Effector memory CD4-positive, alpha-beta T cell (primary cell): Measurements from ENCODE around the gene RNF145.

Source experiments
- DNase-seq, 3 donors: peaks; one replicate each; pipeline ENCODE4 v3.0.0-alpha.2; 2020
- H3K27ac ChIP-seq: 2 replicates; pipeline ENCODE4 v1.7.0; 2013; ENCODE audit warnings: mild to moderate bottlenecking, low read length, moderate library complexity; ENCODE audit not compliant: insufficient read depth, poor library complexity, severe bottlenecking
- H3K27me3 ChIP-seq: replicated peaks from 2 replicates; pipeline ENCODE4 v1.7.0; 2013; ENCODE audit warnings: mild to moderate bottlenecking, low read length; ENCODE audit not compliant: insufficient read depth, control insufficient read depth, poor library complexity, severe bottlenecking
- H3K36me3 ChIP-seq: 2 replicates; pipeline ENCODE4 v1.7.0; 2013; ENCODE audit warnings: mild to moderate bottlenecking, low read length, moderate library complexity; ENCODE audit not compliant: control insufficient read depth, insufficient read depth
- H3K4me1 ChIP-seq: 2 replicates; pipeline ENCODE4 v1.7.0; 2013; ENCODE audit warnings: low read length, mild to moderate bottlenecking; ENCODE audit not compliant: control insufficient read depth, insufficient read depth, poor library complexity, severe bottlenecking
- H3K4me3 ChIP-seq: 2 replicates; pipeline ENCODE4 v1.7.0; 2013; ENCODE audit warnings: low read length, low read depth, mild to moderate bottlenecking; ENCODE audit not compliant: insufficient read depth, poor library complexity, severe bottlenecking
- H3K9me3 ChIP-seq: 2 replicates; pipeline ENCODE4 v1.7.0; 2013; ENCODE audit warnings: mild to moderate bottlenecking, low read length, moderate library complexity; ENCODE audit not compliant: control insufficient read depth

The RNF145 gene

DNA sequence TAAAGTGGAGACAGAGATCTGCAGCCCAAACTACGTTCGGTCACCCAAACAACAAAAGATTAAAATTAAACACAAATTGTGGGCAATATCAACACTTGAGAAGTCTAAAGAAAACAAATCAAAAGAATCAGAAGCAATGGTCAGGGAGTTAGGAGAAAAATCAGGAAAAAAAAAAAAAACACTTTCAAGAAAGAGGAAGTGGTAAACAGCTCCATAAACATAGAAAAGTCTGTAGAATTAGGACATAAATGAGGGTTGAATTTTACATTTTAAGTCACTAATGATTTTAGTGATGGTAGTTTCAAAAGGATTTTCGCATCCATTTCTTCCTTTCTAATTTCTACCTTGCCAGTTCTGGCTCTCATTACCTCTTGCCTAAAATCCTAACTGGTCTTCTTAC, 10.1 kb downstream of the RNF145 start:
- Histone ChIP-seq H3K27ac (no peak overlapping the region), H3K9me3 (no peaks in the 10 kb centered on the region), H3K4me3 (no peak overlapping the region), H3K36me3 (peaks cover 13% of the 10 kb centered on the region), H3K4me1 (peaks cover 23% of the 10 kb centered on the region), H3K27me3 (no peaks in the 10 kb centered on the region)
- no peak for DNase-seq

DNA sequence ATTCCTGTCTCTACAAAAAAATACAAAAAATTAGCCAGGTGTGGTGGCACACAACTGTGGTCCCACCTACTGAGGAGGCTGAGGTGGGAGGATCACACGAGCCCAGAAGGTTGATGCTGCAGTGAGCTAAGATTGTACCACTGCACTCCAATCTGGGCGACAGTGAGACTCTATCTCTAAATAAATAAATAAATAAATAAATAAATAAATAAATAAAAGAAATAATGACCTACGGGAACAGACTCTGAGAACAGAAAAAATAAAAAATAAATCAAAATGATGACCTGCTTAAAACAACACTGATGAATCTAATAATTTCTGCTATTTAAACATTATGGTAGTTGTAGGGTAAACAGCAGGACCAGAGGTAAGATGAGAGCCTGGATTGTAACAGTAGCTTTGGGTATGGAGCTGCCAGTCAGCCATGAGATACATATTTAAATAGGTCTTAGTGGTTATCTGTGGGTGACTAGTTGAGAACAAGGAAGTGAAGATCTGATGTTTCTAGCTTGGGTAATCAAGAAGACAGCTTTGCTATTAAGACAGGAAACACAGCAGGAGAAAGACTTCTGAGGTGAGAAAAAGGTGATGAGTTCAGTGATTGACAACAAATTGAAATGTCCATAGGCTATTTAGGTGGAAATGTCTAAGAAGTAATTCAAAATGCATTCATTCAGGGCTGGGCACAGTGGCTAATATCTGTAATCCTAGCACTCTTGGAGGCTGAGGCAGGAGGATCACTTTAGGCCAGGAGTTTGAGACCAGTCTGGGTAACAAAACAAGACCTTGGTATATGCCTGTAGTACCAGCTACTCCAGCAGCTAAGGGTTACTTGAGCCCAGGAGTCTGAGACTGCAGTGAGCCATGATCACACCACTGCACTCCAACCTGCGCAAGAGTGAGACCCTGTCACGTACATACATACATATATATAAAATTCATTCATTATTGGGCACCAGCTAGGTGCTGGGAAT, 11.0 kb downstream of the RNF145 start:
- peaks cover 13% of the 10 kb centered on the region for H3K36me3 ChIP-seq
- H3K4me3 ChIP-seq, result no peak overlapping the region
- H3K4me1 ChIP-seq, result peaks cover 16% of the 10 kb centered on the region
- H3K27me3 ChIP-seq, result no peaks in the 10 kb centered on the region
- no peak overlapping the region for H3K27ac ChIP-seq
- no peaks in the 10 kb centered on the region for H3K9me3 ChIP-seq
- no peak for DNase-seq

GRCh38 chr5:159195775-159196174, 13.6 kb downstream of the RNF145 start:
- no peaks in the 10 kb centered on the region for H3K9me3 ChIP-seq
- no peaks in the 10 kb centered on the region for H3K27me3 ChIP-seq
- no peak overlapping the region for H3K4me3 ChIP-seq
- peaks cover 22% of the 10 kb centered on the region for H3K36me3 ChIP-seq
- DNase-seq, result no peak
- H3K27ac ChIP-seq, result no peak overlapping the region
- H3K4me1 ChIP-seq, result peaks cover 16% of the 10 kb centered on the region

DNA sequence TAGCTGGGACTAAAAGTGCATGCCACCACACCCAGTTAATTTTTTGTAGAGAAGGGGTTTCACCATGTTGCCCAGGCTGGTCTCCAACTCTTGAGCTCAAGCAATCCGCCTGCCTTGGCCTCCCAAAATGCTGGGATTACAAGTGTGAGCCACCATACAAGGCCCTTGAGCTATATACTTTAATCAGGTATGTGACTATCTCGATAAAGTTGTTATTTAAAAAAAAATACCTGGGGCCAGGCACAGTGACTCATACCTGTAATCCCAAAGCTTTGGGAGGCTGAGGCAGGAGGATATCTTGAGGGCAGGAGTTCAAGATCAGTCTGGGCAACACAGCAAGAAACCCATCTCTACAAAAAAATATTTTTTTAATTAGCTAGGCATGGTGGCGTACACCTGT, 19.2 kb downstream of the RNF145 start:
- H3K36me3 ChIP-seq, result peaks cover 17% of the 10 kb centered on the region
- DNase-seq, result no peak

DNA sequence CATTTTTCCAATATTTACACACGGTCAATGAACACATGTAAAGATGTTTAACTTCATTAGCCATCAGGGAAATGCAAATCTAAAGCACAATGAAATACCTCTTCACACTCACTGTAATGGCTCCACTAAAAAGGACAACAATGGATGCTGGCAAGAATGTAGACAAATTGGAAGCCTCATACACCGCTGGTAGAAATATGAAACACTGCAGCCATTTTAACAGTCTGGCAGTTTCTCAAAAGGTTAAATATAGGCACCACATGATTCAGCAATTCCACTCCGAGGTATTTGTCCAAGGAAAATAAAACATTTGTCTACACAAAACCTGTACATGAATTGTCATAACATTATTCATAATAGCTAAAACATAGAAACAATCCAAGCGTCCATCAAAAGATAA, 20.0 kb downstream of the RNF145 start:
- H3K9me3 ChIP-seq, result no peaks in the 10 kb centered on the region
- no peak for DNase-seq
- no peak overlapping the region for H3K27ac ChIP-seq
- H3K36me3 ChIP-seq, result peaks cover 17% of the 10 kb centered on the region
- no peaks in the 10 kb centered on the region for H3K4me1 ChIP-seq
- no peak overlapping the region for H3K4me3 ChIP-seq
- no peaks in the 10 kb centered on the region for H3K27me3 ChIP-seq

More for the DNA sequence above, 19.2 kb downstream of the RNF145 start:
- no peak overlapping the region for H3K4me3 ChIP-seq
- no peak overlapping the region for H3K27ac ChIP-seq
- no peaks in the 10 kb centered on the region for H3K4me1 ChIP-seq
- no peaks in the 10 kb centered on the region for H3K9me3 ChIP-seq
- H3K27me3 ChIP-seq, result no peaks in the 10 kb centered on the region

DNA sequence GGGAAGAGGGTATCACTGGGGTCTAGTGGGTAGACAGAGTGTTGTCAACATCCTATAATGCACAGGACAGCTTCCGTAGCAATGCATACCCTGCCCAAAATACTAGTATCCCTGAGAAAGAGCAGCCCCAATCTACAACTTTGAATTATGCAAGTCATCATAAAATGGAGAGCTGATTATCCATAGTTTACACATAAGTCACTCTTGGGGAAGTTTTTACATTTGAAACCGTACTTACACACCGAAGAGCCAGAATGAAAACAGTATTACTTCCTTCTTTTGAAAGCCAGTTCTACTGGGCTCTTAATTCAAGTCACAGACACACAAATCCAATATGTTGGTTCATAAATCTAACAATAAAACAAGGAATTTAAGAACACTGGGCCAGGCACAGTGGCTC, 21.6 kb downstream of the RNF145 start:
- no peak overlapping the region for H3K27ac ChIP-seq
- H3K36me3 ChIP-seq, result peaks cover 13% of the 10 kb centered on the region
- H3K27me3 ChIP-seq, result no peaks in the 10 kb centered on the region
- no peak for DNase-seq
- peaks cover 2% of the 10 kb centered on the region for H3K4me1 ChIP-seq
- no peak overlapping the region for H3K4me3 ChIP-seq
- no peaks in the 10 kb centered on the region for H3K9me3 ChIP-seq

DNA sequence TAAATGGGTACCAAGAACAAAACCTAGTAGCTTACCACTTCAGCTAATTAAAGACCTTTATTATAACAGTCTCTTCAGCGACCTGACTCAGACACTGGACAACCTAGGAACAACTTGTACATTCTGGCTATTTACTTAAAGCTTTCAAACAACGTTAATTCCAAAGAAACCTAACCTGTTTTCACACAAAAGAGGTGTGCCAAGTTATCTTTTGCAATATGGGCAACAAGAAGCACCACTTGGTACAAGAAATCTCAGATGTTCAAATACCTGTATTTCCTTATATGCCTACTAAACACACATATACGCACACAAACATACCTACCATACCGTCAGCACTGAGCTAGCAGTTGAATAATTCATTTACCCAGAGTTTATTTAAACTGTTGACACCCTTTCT, 23.0 kb downstream of the RNF145 start:
- no peaks in the 10 kb centered on the region for H3K9me3 ChIP-seq
- no peak for DNase-seq
- peaks cover 4% of the 10 kb centered on the region for H3K4me1 ChIP-seq
- H3K27me3 ChIP-seq, result no peaks in the 10 kb centered on the region
- H3K36me3 ChIP-seq, result peaks cover 9% of the 10 kb centered on the region
- no peak overlapping the region for H3K27ac ChIP-seq
- H3K4me3 ChIP-seq, result no peak overlapping the region

DNA sequence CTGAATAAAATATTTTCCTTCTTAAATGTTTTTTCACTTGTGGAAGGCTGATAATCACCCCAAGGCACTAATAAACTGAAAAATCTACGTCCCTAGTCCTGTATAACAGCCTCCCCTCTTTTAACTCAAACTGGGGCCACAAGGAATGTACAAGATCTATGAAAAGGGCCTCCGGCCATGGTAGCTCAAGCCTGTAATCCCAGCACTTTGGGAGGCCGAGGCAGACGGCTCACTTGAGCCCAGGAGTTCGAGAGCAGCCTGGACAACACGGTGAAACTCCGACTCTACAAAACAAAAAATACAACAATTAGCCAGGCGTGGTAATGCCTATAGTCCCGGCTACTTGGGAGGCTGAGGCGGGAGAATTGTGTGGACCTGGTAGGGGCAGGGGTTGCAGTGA, 23.6 kb downstream of the RNF145 start:
- no peak overlapping the region for H3K4me3 ChIP-seq
- no peaks in the 10 kb centered on the region for H3K27me3 ChIP-seq
- DNase-seq, result no peak
- H3K36me3 ChIP-seq, result peaks cover 9% of the 10 kb centered on the region
- H3K9me3 ChIP-seq, result no peaks in the 10 kb centered on the region
- H3K4me1 ChIP-seq, result peaks cover 4% of the 10 kb centered on the region
- no peak overlapping the region for H3K27ac ChIP-seq

DNA sequence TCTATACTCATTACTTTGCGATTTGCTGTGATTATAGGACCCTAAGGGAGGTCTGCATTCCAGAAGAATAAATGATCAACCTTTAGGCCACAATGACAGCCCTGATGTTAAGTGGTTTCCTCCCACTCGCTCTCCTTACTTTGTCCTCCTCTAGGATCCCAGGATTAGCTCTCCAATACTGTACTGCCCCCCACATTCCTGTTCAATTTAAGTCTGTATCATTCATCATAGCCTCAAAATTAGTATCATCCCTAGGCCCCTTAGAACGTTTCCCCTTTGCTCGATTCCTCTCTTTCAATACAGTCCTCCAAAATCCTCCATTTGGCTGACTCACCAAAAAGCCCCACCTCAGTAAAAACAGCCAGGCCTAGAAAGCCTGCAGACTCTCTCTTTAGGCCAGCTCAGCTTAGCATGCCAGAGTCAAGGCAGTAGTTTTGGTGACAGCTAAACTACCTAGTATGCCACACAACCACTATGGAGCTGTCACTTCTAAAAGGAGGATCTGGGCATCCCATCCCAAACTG, 24.4 kb downstream of the RNF145 start:
- no peak overlapping the region for H3K27ac ChIP-seq
- DNase-seq, result no peak
- H3K4me3 ChIP-seq, result no peak overlapping the region
- H3K36me3 ChIP-seq, result peaks cover 4% of the 10 kb centered on the region
- peaks cover 8% of the 10 kb centered on the region for H3K4me1 ChIP-seq
- H3K9me3 ChIP-seq, result no peaks in the 10 kb centered on the region
- no peaks in the 10 kb centered on the region for H3K27me3 ChIP-seq

- DNase-seq, result no peak
- Histone ChIP-seq H3K9me3 (no peaks in the 10 kb centered on the region), H3K27ac (no peak overlapping the region), H3K27me3 (no peaks in the 10 kb centered on the region), H3K4me1 (peaks cover 13% of the 10 kb centered on the region), H3K4me3 (no peak overlapping the region), H3K36me3 (no peaks in the 10 kb centered on the region)
These were observed 25.1 kb downstream of the RNF145 start for GRCh38 chr5:159184236-159184635.
